Erythroblast (primary cell): ENCODE measurements around the gene NDUFA13.

Source experiments
- GATA1 ChIP-seq: IDR thresholded peaks from 2 replicates; pipeline ENCODE4 v1.6.1; 2011; ENCODE audit warnings: low read depth, mild to moderate bottlenecking, control low read depth, low read length, moderate library complexity
- POLR2A ChIP-seq: IDR thresholded peaks from 2 replicates; pipeline ENCODE4 v1.6.1; 2011; ENCODE audit warnings: mild to moderate bottlenecking, low read length

- no peak for TF ChIP-seq POLR2A
- TF ChIP-seq GATA1 = no peak
Observed at GRCh38 chr19:19506592-19506991, 9.4 kb upstream of the NDUFA13 start.
